ENCODE measurements around the gene SERPINB1.

Gene SERPINB1

GRCh38 chr6:2830183-2830582 lies 11.5 kb downstream of the SERPINB1 start:
- Histone ChIP-seq H3K27ac (ENCODE audit: low read depth, low read length) (no peak overlapping the region), H3F3A (ENCODE audit: control insufficient read depth, insufficient read depth) (peaks cover 7% of the 10 kb centered on the region), H3K36me3 (ENCODE audit: control insufficient read depth, low read length) (peaks cover 27% of the 10 kb centered on the region), H3K4me1 (ENCODE audit: control insufficient read depth, low read length) (no peaks in the 10 kb centered on the region), H3K9me3 (ENCODE audit: control insufficient read depth, insufficient read depth, low read length) (no peaks in the 10 kb centered on the region), H4K20me1 (ENCODE audit: control insufficient read depth, insufficient read depth, low read depth, low read length) (no peaks in the 10 kb centered on the region), H3K27me3 (ENCODE audit: control insufficient read depth, low read length) (no peaks in the 10 kb centered on the region), H3K9me2 (replicated peaks; ENCODE audit: control insufficient read depth, low read length) (no peaks in the 10 kb centered on the region), H3K79me2 (ENCODE audit: control insufficient read depth, low read length) (no peaks in the 10 kb centered on the region), H3K4me3 (ENCODE audit: low read length) (no peak overlapping the region), H3K4me2 (ENCODE audit: low read length) (no peak overlapping the region)
- TF ChIP-seq CTCF (IDR thresholded peaks at IDR 0.05; ENCODE audit: low read depth, low read length, poor library complexity, severe bottlenecking) (no peak), EZH2phosphoT487 (IDR thresholded peaks at IDR 0.05; ENCODE audit: borderline replicate concordance, low read length) (no peak)

GRCh38 chr6:2829253-2829652 lies 12.4 kb downstream of the SERPINB1 start:
- no peak overlapping the region for H3K27ac ChIP-seq (ENCODE audit: low read depth, low read length)
- no peak for TF ChIP-seq CTCF (IDR thresholded peaks at IDR 0.05; ENCODE audit: low read depth, low read length, poor library complexity, severe bottlenecking)
- TF ChIP-seq EZH2phosphoT487 (IDR thresholded peaks at IDR 0.05; ENCODE audit: borderline replicate concordance, low read length): no peak
- H3K9me2 ChIP-seq (replicated peaks; ENCODE audit: control insufficient read depth, low read length): no peaks in the 10 kb centered on the region
- H3F3A ChIP-seq (ENCODE audit: control insufficient read depth, insufficient read depth): peaks cover 7% of the 10 kb centered on the region
- no peaks in the 10 kb centered on the region for H3K27me3 ChIP-seq (ENCODE audit: control insufficient read depth, low read length)
- H3K4me3 ChIP-seq (ENCODE audit: low read length): no peak overlapping the region
- no peaks in the 10 kb centered on the region for H3K4me1 ChIP-seq (ENCODE audit: control insufficient read depth, low read length)
- no peak overlapping the region for H3K4me2 ChIP-seq (ENCODE audit: low read length)
- H3K36me3 ChIP-seq (ENCODE audit: control insufficient read depth, low read length): peaks cover 17% of the 10 kb centered on the region
- H3K79me2 ChIP-seq (ENCODE audit: control insufficient read depth, low read length): no peaks in the 10 kb centered on the region
- no peaks in the 10 kb centered on the region for H4K20me1 ChIP-seq (ENCODE audit: control insufficient read depth, insufficient read depth, low read depth, low read length)
- H3K9me3 ChIP-seq (ENCODE audit: control insufficient read depth, insufficient read depth, low read length): no peaks in the 10 kb centered on the region

- H3K9me3 ChIP-seq (ENCODE audit: control insufficient read depth, insufficient read depth, low read length): no peaks in the 10 kb centered on the region
- TF ChIP-seq CTCF (IDR thresholded peaks at IDR 0.05; ENCODE audit: low read depth, low read length, poor library complexity, severe bottlenecking) (no peak), EZH2phosphoT487 (IDR thresholded peaks at IDR 0.05; ENCODE audit: borderline replicate concordance, low read length) (no peak)
- H3K36me3 ChIP-seq (ENCODE audit: control insufficient read depth, low read length): peaks cover 11% of the 10 kb centered on the region
- H3K27ac ChIP-seq (ENCODE audit: low read depth, low read length): no peak overlapping the region
- H3K4me2 ChIP-seq (ENCODE audit: low read length): no peak overlapping the region
- H3F3A ChIP-seq (ENCODE audit: control insufficient read depth, insufficient read depth): peaks cover 7% of the 10 kb centered on the region
- H3K4me1 ChIP-seq (ENCODE audit: control insufficient read depth, low read length): no peaks in the 10 kb centered on the region
- no peaks in the 10 kb centered on the region for H4K20me1 ChIP-seq (ENCODE audit: control insufficient read depth, insufficient read depth, low read depth, low read length)
- H3K9me2 ChIP-seq (replicated peaks; ENCODE audit: control insufficient read depth, low read length): no peaks in the 10 kb centered on the region
- no peaks in the 10 kb centered on the region for H3K27me3 ChIP-seq (ENCODE audit: control insufficient read depth, low read length)
- H3K79me2 ChIP-seq (ENCODE audit: control insufficient read depth, low read length): no peaks in the 10 kb centered on the region
- H3K4me3 ChIP-seq (ENCODE audit: low read length): no peak overlapping the region
Measured at GRCh38 chr6:2828629-2829028, 13.0 kb downstream of the SERPINB1 start.

- no peaks in the 10 kb centered on the region for H4K20me1 ChIP-seq (ENCODE audit: control insufficient read depth, insufficient read depth, low read depth, low read length)
- H3K27ac ChIP-seq (ENCODE audit: low read depth, low read length): no peak overlapping the region
- H3K27me3 ChIP-seq (ENCODE audit: control insufficient read depth, low read length): no peaks in the 10 kb centered on the region
- no peaks in the 10 kb centered on the region for H3K4me1 ChIP-seq (ENCODE audit: control insufficient read depth, low read length)
- H3K9me2 ChIP-seq (replicated peaks; ENCODE audit: control insufficient read depth, low read length): no peaks in the 10 kb centered on the region
- H3K4me3 ChIP-seq (ENCODE audit: low read length): no peak overlapping the region
- no peaks in the 10 kb centered on the region for H3K79me2 ChIP-seq (ENCODE audit: control insufficient read depth, low read length)
- TF ChIP-seq EZH2phosphoT487 (IDR thresholded peaks at IDR 0.05; ENCODE audit: borderline replicate concordance, low read length) (no peak), CTCF (IDR thresholded peaks at IDR 0.05; ENCODE audit: low read depth, low read length, poor library complexity, severe bottlenecking) (no peak)
- H3K9me3 ChIP-seq (ENCODE audit: control insufficient read depth, insufficient read depth, low read length): no peaks in the 10 kb centered on the region
- peaks cover 4% of the 10 kb centered on the region; the same call in 1 of the 2 replicates for H3K36me3 ChIP-seq (ENCODE audit: control insufficient read depth, low read length)
- H3F3A ChIP-seq (ENCODE audit: control insufficient read depth, insufficient read depth): peaks cover 7% of the 10 kb centered on the region
- no peak overlapping the region for H3K4me2 ChIP-seq (ENCODE audit: low read length)
Measured at GRCh38 chr6:2827142-2827541, 14.5 kb downstream of the SERPINB1 start.

Measured in DOHH2 (cell line).